ENCODE data around the gene IRF2BP1. TPM values are rescaled to one million over a fixed set of nuclear protein-coding genes. Genes with fewer than 3 reads are reported as not detected.
A peak's percentile ranks its signal among the peaks of the same experiment; 100 is the strongest.

Gene IRF2BP1
- total and polyA plus RNA-seq, 2 of the 13 experiments (the other 11 are each of a cell fraction or from before 2014, with no cell fraction given), result 4.3 to 14.3 TPM

DNA sequence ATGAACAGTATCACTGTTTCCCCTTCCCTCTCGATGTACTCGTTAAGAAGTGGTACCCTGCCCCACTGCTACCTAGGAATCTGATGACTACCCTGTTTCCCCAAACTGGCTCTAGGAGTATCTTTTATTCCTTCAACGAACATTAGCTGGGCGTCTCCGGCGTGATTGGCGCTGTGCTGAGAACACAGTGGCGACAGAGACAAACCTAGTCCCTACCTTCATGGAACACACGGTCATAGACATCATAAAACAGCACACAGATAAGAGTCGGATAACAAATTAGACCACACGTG is 23.7 kb downstream of the IRF2BP1 start (continued):
- TF ChIP-seq, protein P1, sequence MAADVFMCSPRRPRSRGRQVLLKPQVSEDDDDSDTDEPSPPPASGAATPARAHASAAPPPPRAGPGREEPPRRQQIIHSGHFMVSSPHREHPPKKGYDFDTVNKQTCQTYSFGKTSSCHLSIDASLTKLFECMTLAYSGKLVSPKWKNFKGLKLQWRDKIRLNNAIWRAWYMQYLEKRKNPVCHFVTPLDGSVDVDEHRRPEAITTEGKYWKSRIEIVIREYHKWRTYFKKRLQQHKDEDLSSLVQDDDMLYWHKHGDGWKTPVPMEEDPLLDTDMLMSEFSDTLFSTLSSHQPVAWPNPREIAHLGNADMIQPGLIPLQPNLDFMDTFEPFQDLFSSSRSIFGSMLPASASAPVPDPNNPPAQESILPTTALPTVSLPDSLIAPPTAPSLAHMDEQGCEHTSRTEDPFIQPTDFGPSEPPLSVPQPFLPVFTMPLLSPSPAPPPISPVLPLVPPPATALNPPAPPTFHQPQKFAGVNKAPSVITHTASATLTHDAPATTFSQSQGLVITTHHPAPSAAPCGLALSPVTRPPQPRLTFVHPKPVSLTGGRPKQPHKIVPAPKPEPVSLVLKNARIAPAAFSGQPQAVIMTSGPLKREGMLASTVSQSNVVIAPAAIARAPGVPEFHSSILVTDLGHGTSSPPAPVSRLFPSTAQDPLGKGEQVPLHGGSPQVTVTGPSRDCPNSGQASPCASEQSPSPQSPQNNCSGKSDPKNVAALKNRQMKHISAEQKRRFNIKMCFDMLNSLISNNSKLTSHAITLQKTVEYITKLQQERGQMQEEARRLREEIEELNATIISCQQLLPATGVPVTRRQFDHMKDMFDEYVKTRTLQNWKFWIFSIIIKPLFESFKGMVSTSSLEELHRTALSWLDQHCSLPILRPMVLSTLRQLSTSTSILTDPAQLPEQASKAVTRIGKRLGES (CRISPR knock-in tag; IDR thresholded peaks at IDR 0.05; ENCODE audit: borderline replicate concordance), result no peak
- TF ChIP-seq, protein P2, sequence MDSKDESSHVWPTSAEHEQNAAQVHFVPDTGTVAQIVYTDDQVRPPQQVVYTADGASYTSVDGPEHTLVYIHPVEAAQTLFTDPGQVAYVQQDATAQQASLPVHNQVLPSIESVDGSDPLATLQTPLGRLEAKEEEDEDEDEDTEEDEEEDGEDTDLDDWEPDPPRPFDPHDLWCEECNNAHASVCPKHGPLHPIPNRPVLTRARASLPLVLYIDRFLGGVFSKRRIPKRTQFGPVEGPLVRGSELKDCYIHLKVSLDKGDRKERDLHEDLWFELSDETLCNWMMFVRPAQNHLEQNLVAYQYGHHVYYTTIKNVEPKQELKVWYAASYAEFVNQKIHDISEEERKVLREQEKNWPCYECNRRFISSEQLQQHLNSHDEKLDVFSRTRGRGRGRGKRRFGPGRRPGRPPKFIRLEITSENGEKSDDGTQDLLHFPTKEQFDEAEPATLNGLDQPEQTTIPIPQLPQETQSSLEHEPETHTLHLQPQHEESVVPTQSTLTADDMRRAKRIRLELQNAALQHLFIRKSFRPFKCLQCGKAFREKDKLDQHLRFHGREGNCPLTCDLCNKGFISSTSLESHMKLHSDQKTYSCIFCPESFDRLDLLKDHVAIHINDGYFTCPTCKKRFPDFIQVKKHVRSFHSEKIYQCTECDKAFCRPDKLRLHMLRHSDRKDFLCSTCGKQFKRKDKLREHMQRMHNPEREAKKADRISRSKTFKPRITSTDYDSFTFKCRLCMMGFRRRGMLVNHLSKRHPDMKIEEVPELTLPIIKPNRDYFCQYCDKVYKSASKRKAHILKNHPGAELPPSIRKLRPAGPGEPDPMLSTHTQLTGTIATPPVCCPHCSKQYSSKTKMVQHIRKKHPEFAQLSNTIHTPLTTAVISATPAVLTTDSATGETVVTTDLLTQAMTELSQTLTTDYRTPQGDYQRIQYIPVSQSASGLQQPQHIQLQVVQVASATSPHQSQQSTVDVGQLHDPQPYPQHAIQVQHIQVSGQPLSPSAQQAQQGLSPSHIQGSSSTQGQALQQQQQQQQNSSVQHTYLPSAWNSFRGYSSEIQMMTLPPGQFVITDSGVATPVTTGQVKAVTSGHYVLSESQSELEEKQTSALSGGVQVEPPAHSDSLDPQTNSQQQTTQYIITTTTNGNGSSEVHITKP (CRISPR knock-in tag; IDR thresholded peaks at IDR 0.05; ENCODE audit: low read depth), result no peak
- TF ChIP-seq ZNF570 (CRISPR knock-in tag; IDR thresholded peaks at IDR 0.05; ENCODE audit: borderline replicate concordance), result no peak
- TF ChIP-seq ZNF589 (CRISPR knock-in tag; conservative IDR thresholded peaks at IDR 0.05), result no peak
- no peak for TF ChIP-seq CHD2 (IDR thresholded peaks at IDR 0.05; ENCODE audit: low read depth, low read length)
- TF ChIP-seq MXI1 (IDR thresholded peaks at IDR 0.05; ENCODE audit: borderline replicate concordance, low read depth, low read length), result no peak
- peak; percentile 26; the same call in 1 of the 2 replicates for TF ChIP-seq RAD51 (IDR thresholded peaks at IDR 0.05; ENCODE audit: borderline replicate concordance)
- TF ChIP-seq DR1 (CRISPR knock-in tag; IDR thresholded peaks at IDR 0.05), result no peak
- TF ChIP-seq PHF21A (CRISPR knock-in tag; IDR thresholded peaks at IDR 0.05), result no peak
- TF ChIP-seq, protein P3, sequence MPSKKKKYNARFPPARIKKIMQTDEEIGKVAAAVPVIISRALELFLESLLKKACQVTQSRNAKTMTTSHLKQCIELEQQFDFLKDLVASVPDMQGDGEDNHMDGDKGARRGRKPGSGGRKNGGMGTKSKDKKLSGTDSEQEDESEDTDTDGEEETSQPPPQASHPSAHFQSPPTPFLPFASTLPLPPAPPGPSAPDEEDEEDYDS (CRISPR knock-in tag; IDR thresholded peaks at IDR 0.05), result no peak
- TF ChIP-seq KLF13 (CRISPR knock-in tag; IDR thresholded peaks at IDR 0.05), result no peak
- no peak for TF ChIP-seq HHEX (CRISPR knock-in tag; IDR thresholded peaks at IDR 0.05)

Measured in HepG2 (cell line).